RWPE2 (cell line): ENCODE measurements around the gene TIMM22.

Experiments used
- ATAC-seq: fragments of 200-7000 bp; cut with Tn5 transposase; 3 replicates; pipeline ENCODE4 v1.9.1; 2021; ENCODE audit warnings: low read depth
- DNase-seq: peaks from one replicate; pipeline ENCODE4 v3.0.0-alpha.2; 2020; ENCODE audit warnings: low spot score
- H3K27ac ChIP-seq: fragments of 450-650 bp; 2 replicates; pipeline ENCODE4 v1.5.1; 2017; ENCODE audit warnings: mild to moderate bottlenecking; ENCODE audit not compliant: poor library complexity, severe bottlenecking
- H3K27me3 ChIP-seq: fragments of 250-450 bp; sonication (Bioruptor Pico); 2 replicates; pipeline ENCODE4 v1.5.1; 2021; ENCODE audit warnings: mild to moderate bottlenecking, moderate library complexity; ENCODE audit not compliant: insufficient read depth, poor library complexity, severe bottlenecking
- H3K36me3 ChIP-seq: fragments of 250-450 bp; sonication (Bioruptor Pico); 2 replicates; pipeline ENCODE4 v1.5.1; 2020; ENCODE audit warnings: low read depth, mild to moderate bottlenecking, moderate library complexity
- H3K4me1 ChIP-seq: fragments of 250-450 bp; sonication (Bioruptor Pico); 2 replicates; pipeline ENCODE4 v1.5.1; 2021; ENCODE audit warnings: mild to moderate bottlenecking, moderate library complexity; ENCODE audit not compliant: insufficient read depth, poor library complexity, severe bottlenecking
- H3K4me3 ChIP-seq: fragments of 250-450 bp; sonication (Bioruptor Pico); 2 replicates; pipeline ENCODE4 v1.5.1; 2021; ENCODE audit warnings: mild to moderate bottlenecking, moderate library complexity; ENCODE audit not compliant: severe bottlenecking
- H3K9me3 ChIP-seq: fragments of 250-450 bp; sonication (Bioruptor Pico); 2 replicates; pipeline ENCODE4 v1.5.1; 2021; ENCODE audit warnings: mild to moderate bottlenecking, moderate library complexity; ENCODE audit not compliant: severe bottlenecking
- TF ChIP-seq, protein P1 (sequence below): fragments of 450-650 bp; IDR thresholded peaks from one replicate; pipeline ENCODE4 v1.5.1; 2017; ENCODE audit warnings: mild to moderate bottlenecking, moderate library complexity; ENCODE audit not compliant: poor library complexity, severe bottlenecking

Gene TIMM22

DNA sequence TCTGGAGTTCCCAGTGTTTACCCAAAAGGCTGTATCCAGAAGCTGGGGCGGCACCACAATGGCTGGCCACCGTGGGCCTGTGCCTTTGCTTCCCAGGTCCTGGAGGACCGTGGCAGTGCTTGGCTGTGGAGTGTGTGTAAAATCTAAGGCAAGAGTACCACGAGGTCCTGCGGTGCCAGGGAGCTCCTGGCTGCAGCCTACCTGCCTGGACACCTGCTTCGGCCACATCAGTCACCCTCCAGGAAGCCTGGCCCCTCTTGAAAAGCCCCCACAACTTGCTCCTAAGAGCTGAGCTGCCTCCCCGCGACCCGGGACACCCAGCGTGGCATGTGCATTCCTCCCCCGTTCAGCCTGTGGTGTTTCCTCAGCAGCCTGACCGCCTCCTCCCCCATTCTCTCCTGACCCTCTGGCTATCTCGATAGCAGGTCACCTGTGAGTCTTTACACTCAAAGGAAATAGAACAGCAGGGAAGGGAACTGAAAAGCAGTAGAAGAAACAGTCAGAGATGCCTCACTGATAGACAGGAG, 7.9 kb downstream of the TIMM22 start:
- Histone ChIP-seq H3K36me3 (peaks cover 48% of the 10 kb centered on the region), H3K27me3 (no peaks in the 10 kb centered on the region), H3K9me3 (no peaks in the 10 kb centered on the region), H3K27ac (no peak overlapping the region), H3K4me1 (peaks cover 6% of the 10 kb centered on the region), H3K4me3 (no peak overlapping the region)
- no peak for DNase-seq
- TF ChIP-seq, protein P1, sequence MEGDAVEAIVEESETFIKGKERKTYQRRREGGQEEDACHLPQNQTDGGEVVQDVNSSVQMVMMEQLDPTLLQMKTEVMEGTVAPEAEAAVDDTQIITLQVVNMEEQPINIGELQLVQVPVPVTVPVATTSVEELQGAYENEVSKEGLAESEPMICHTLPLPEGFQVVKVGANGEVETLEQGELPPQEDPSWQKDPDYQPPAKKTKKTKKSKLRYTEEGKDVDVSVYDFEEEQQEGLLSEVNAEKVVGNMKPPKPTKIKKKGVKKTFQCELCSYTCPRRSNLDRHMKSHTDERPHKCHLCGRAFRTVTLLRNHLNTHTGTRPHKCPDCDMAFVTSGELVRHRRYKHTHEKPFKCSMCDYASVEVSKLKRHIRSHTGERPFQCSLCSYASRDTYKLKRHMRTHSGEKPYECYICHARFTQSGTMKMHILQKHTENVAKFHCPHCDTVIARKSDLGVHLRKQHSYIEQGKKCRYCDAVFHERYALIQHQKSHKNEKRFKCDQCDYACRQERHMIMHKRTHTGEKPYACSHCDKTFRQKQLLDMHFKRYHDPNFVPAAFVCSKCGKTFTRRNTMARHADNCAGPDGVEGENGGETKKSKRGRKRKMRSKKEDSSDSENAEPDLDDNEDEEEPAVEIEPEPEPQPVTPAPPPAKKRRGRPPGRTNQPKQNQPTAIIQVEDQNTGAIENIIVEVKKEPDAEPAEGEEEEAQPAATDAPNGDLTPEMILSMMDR: no peak
- ATAC-seq: no peak

DNA sequence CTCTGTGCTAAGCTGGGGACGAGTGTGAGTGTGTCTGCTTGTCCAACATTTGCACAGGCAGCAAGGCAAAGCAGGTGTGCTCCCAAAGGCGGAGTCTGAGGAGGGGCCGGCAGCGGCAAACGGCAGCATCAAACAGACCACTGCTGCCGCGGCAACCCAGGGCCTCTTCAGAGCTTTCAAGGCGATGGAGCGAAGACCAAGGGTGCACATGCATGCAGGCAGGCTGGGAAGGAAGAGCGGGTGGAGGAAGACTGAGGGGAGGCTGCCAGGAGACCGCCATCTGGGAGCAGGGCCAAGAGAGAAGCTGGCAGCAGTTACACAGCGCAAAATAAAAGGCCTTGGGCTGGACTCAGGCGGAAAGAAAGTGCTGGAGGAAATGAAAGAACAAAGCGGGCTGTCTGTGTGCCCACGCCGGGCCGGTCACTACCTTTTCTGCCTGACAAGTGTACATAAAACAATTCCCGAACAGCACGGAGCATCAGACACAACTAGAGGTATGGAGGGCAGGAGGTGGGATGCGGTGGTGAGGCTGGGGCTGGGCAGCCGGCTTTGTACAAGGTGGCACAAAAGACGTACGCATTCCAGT, 8.5 kb downstream of the TIMM22 start:
- ATAC-seq (no peak), DNase-seq (peak; percentile 53)
- H3K27me3 ChIP-seq: no peaks in the 10 kb centered on the region
- H3K4me3 ChIP-seq: no peak overlapping the region
- TF ChIP-seq, protein P1: no peak
- H3K36me3 ChIP-seq: peaks cover 47% of the 10 kb centered on the region
- H3K27ac ChIP-seq: no peak overlapping the region
- H3K4me1 ChIP-seq: peaks cover 6% of the 10 kb centered on the region
- no peaks in the 10 kb centered on the region for H3K9me3 ChIP-seq

DNA sequence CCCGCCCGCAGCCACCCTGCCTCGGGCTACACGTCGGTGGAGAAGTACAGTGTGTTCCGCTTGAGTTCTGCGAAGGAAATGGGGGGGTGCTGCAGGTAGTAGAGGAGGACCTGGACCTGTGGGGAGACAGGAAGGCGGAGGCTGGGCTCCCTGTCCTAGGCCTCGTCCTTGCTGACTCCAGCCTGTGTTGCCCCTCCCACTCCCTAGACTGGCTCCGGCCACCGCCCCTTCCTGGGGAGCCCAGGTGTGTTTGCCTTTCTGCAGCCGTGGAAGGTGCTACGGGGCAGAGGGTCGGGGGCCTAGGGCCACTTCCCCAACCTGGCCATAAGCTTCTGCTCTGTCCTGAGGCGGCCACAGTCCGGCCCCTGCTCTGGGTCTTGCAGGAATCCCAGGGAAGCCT, 9.1 kb downstream of the TIMM22 start:
- no peak overlapping the region for H3K27ac ChIP-seq
- H3K4me3 ChIP-seq: no peak overlapping the region
- H3K4me1 ChIP-seq: peaks cover 6% of the 10 kb centered on the region
- TF ChIP-seq, protein P1: no peak
- peaks cover 41% of the 10 kb centered on the region for H3K36me3 ChIP-seq
- H3K27me3 ChIP-seq: no peaks in the 10 kb centered on the region
- DNase-seq: peak; percentile 54
- ATAC-seq: no peak
- H3K9me3 ChIP-seq: no peaks in the 10 kb centered on the region

DNA sequence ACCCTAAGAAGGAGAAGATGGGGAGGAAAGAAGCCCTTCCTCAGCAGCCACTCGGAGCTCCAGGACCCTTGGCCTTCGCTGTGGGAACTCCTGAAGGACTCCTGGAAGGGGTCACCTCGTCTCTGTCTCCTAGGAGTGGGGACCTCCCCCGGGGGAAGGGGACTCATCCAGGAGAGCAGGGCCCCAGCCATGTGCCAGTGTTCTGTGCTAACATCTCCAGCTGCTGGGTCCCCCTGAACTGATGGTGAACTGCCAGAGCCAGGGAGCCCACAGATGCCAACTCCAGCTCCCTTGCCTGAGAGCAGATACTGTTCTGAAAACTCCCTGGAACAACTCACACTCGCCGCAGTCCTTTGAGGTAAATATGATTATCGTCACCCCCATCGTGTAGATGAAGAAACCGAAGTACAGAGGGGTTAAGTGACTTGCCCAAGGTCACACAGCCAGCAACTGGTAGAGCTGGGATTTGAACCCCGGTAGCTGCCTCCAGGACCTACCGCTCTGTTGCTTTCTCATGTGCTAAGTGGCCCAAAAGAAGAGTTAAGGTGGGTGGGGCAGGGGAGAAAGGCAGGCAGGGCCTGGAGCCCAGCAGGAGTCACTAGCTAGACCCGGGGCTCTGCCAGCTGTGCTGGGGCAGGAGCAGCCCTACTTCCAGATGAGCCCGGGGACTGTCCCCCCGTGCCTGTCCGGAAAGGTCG, 10.5 kb downstream of the TIMM22 start:
- Histone ChIP-seq H3K9me3 (no peaks in the 10 kb centered on the region), H3K27me3 (no peaks in the 10 kb centered on the region), H3K4me1 (no peaks in the 10 kb centered on the region), H3K4me3 (no peak overlapping the region), H3K36me3 (peaks cover 28% of the 10 kb centered on the region), H3K27ac (no peak overlapping the region)
- TF ChIP-seq, protein P1: no peak
- no peak for DNase-seq
- ATAC-seq: no peak
